Parathyroid adenoma (tissue), 2 donors: ENCODE measurements around the gene ALKAL2.

Experiments
- H2AFZ ChIP-seq: fragments of 300-600 bp; sonication (generic); one replicate; pipeline ENCODE4 v1.7.0; 2017; ENCODE audit warnings: antibody characterized with exemption, mild to moderate bottlenecking
- H3K27ac ChIP-seq: fragments of 300-600 bp; sonication (generic); one replicate; pipeline ENCODE4 v1.7.0; 2017
- H3K27me3 ChIP-seq: fragments of 300-600 bp; sonication (generic); one replicate; pipeline ENCODE4 v1.7.0; 2017; ENCODE audit warnings: low read length; ENCODE audit not compliant: control insufficient read depth, insufficient read depth
- H3K36me3 ChIP-seq: fragments of 300-600 bp; sonication (generic); one replicate; pipeline ENCODE4 v1.7.0; 2017; ENCODE audit warnings: low read length; ENCODE audit not compliant: control insufficient read depth, insufficient read depth
- H3K4me1 ChIP-seq: fragments of 300-600 bp; sonication (generic); one replicate; pipeline ENCODE4 v1.7.0; 2017; ENCODE audit warnings: control low read depth
- H3K4me2 ChIP-seq: fragments of 300-600 bp; sonication (generic); one replicate; pipeline ENCODE4 v1.7.0; 2017; ENCODE audit warnings: low read length
- H3K4me3 ChIP-seq: fragments of 300-600 bp; sonication (generic); one replicate; pipeline ENCODE4 v1.7.0; 2017; ENCODE audit warnings: low read depth, low read length
- H3K79me2 ChIP-seq: fragments of 300-600 bp; sonication (generic); one replicate; pipeline ENCODE4 v1.7.0; 2017; ENCODE audit warnings: control low read depth
- H3K9ac ChIP-seq: fragments of 300-600 bp; sonication (generic); one replicate; pipeline ENCODE4 v1.7.0; 2017; ENCODE audit warnings: mild to moderate bottlenecking
- H3K9me3 ChIP-seq: fragments of 300-600 bp; sonication (generic); one replicate; pipeline ENCODE4 v1.7.0; 2017; ENCODE audit warnings: low read length; ENCODE audit not compliant: control insufficient read depth
- CTCF ChIP-seq: fragments of 300-600 bp; sonication (generic); IDR thresholded peaks from one replicate; pipeline ENCODE4 v1.7.0; 2017; ENCODE audit warnings: antibody characterized with exemption, mild to moderate bottlenecking
- donor health status: primary hyperparathyroidism.

The ALKAL2 gene

DNA sequence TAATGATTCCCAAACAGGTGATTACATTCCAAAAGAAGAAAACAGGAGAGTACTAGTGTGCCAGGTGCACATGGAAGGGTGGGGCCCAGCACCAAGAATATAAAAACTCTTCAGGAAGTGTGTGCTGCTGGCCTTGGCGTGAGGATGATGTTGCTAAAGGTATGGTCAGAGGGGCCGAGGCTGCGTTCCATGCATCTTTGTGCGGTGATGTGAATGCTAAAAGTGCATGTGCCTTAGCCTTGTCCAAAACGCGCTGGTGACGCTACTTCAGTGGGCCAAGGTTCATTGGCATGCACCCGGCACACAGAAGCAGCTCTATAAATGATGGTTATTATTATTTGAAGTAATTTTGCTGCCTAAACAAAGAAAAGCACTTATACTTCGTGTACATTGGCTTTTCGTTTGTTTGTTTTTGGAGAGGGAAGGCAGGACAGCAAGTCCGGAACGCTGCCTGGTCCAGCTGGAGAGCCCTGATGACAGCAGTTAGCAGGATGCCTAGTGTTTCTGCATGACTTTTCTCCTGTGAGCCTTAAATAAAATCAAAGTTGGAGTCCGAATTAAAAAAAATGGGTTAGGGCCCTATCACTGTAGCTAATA is 2.9 kb downstream of the ALKAL2 start:
- Histone ChIP-seq H3K4me2 (no peak overlapping the region), H3K27ac (no peak overlapping the region), H3K4me1 (peaks cover 7% of the 10 kb centered on the region), H3K9me3 (no peaks in the 10 kb centered on the region), H3K79me2 (no peaks in the 10 kb centered on the region), H3K27me3 (no peaks in the 10 kb centered on the region), H2AFZ (no peak overlapping the region), H3K36me3 (no peaks in the 10 kb centered on the region), H3K9ac (no peak overlapping the region), H3K4me3 (no peak overlapping the region)
- TF ChIP-seq CTCF = no peak

- Histone ChIP-seq H3K9me3 (no peaks in the 10 kb centered on the region), H2AFZ (no peak overlapping the region), H3K4me1 (peaks cover 2% of the 10 kb centered on the region), H3K9ac (no peak overlapping the region), H3K4me2 (no peak overlapping the region), H3K4me3 (no peak overlapping the region), H3K27ac (no peak overlapping the region), H3K36me3 (no peaks in the 10 kb centered on the region), H3K27me3 (no peaks in the 10 kb centered on the region), H3K79me2 (no peaks in the 10 kb centered on the region)
- no peak for TF ChIP-seq CTCF
Measured at GRCh38 chr2:283996-284794, 3.7 kb downstream of the ALKAL2 start.

- Histone ChIP-seq H3K79me2 (no peaks in the 10 kb centered on the region), H3K4me3 (no peak overlapping the region), H3K9ac (no peak overlapping the region), H3K9me3 (no peaks in the 10 kb centered on the region), H3K36me3 (no peaks in the 10 kb centered on the region), H3K27me3 (no peaks in the 10 kb centered on the region), H3K4me1 (no peaks in the 10 kb centered on the region), H3K27ac (no peak overlapping the region), H2AFZ (no peak overlapping the region), H3K4me2 (no peak overlapping the region)
- no peak for TF ChIP-seq CTCF
Measured at GRCh38 chr2:282371-283263, 5.3 kb downstream of the ALKAL2 start.

DNA sequence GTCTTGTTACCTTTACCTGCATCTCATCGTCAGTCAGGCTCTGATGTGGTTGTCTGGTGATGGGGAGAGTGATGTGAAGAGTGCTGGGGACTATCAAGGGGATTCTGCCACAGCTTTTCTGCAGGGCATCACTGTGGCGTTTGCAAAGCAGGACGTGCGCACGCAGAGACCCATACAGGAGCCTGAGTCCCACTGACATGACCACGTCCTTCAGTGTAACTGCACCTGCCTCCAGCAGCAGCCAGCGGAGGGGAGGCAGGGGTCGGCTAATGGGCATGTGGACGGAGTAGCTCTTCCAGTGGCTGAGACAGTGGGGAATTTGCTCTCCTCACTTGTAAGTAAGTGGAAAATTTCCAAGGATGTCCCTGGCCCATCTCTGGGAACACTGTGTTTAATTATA is 6.5 kb downstream of the ALKAL2 start:
- Histone ChIP-seq H3K27ac (no peak overlapping the region), H3K4me3 (no peak overlapping the region)

More for the DNA sequence above, 6.5 kb downstream of the ALKAL2 start:
- H2AFZ ChIP-seq = no peak overlapping the region
- H3K4me1 ChIP-seq = no peaks in the 10 kb centered on the region
- H3K36me3 ChIP-seq = no peaks in the 10 kb centered on the region
- TF ChIP-seq CTCF = no peak
- H3K9me3 ChIP-seq = no peaks in the 10 kb centered on the region
- no peak overlapping the region for H3K4me2 ChIP-seq
- no peak overlapping the region for H3K9ac ChIP-seq
- H3K79me2 ChIP-seq = peaks cover 3% of the 10 kb centered on the region
- no peaks in the 10 kb centered on the region for H3K27me3 ChIP-seq
